ENCODE measurements around the gene ZNF142.

DNA sequence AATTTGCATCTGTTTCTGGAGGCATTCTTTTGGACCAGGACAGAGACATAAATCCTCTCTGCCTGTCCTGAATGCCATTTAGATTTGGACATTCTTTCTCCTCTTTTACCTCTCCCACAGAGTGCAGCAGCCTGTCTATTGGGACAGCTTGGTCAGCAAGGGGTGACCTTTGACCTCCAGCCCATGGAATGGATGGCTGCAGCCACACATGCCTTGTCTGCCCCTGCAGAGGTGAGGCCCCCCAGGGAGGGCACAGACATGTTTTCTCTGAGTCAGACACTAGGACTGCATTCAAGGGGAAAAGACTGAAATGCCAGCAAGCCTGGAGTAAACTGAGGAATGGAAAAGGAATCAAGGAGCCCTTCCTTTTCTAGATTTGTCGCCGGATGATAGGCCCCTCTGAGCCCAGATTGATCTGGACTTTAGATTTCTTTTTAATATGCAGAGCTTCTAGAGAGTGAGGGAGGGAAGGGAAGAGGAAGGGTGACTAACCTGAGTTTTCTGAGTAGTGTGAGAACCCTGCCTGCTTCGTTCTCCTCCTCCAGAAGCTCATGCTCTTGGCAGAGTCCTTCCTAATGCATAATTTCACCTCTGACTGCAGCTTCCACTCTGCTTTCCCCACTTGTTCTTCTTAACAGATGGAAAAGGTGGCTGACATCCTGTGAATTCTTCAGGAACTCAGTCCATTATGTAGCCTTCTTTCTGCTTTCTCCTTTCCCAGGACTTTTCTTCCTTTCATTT is 35.2 kb upstream of the ZNF142 start:
- TF ChIP-seq, protein P1, sequence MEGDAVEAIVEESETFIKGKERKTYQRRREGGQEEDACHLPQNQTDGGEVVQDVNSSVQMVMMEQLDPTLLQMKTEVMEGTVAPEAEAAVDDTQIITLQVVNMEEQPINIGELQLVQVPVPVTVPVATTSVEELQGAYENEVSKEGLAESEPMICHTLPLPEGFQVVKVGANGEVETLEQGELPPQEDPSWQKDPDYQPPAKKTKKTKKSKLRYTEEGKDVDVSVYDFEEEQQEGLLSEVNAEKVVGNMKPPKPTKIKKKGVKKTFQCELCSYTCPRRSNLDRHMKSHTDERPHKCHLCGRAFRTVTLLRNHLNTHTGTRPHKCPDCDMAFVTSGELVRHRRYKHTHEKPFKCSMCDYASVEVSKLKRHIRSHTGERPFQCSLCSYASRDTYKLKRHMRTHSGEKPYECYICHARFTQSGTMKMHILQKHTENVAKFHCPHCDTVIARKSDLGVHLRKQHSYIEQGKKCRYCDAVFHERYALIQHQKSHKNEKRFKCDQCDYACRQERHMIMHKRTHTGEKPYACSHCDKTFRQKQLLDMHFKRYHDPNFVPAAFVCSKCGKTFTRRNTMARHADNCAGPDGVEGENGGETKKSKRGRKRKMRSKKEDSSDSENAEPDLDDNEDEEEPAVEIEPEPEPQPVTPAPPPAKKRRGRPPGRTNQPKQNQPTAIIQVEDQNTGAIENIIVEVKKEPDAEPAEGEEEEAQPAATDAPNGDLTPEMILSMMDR (IDR thresholded peaks at IDR 0.05), result no peak
- TF ChIP-seq POLR2A (IDR thresholded peaks at IDR 0.05), result no peak

Measured in heart left ventricle (tissue), 13 donors.